CD14-positive monocyte (primary cell): ENCODE measurements around the gene GCNA. TPM values are rescaled to one million over a fixed set of nuclear protein-coding genes. Genes with fewer than 3 reads are reported as not detected.

Experiments used
- DNase-seq, 3 donors: peaks; one replicate each; pipeline ENCODE4 v3.0.0-alpha.2; 2011 to 2022
- H2AFZ ChIP-seq: 2 replicates; pipeline ENCODE4 v1.6.0; 2012; ENCODE audit warnings: mild to moderate bottlenecking, low read depth, low read length, inconsistent platforms; ENCODE audit not compliant: insufficient read depth, poor library complexity, severe bottlenecking
- H3K27ac ChIP-seq, 2 donors: 1 replicate in 1 of 2; 2 replicates in 1 of 2; pipeline ENCODE4 v1.5.1; 2012 to 2013; ENCODE audit warnings: low read length in 2 of 2, control low read depth in 1 of 2, inconsistent platforms in 1 of 2, low read depth in 1 of 2, mild to moderate bottlenecking in 1 of 2
- H3K27me3 ChIP-seq, 2 donors: one replicate each; pipeline versions ENCODE4 v1.6.0 to v1.6.1; 2011 to 2013; ENCODE audit warnings: low read length in 2 of 2; ENCODE audit not compliant: control insufficient read depth in 2 of 2, insufficient read depth in 2 of 2
- H3K36me3 ChIP-seq, 2 donors: replicated peaks in 1 of 2; 1 replicate in 1 of 2; 2 replicates in 1 of 2; pipeline versions ENCODE4 v1.5.1 to v1.6.1; 2012 to 2013; ENCODE audit warnings: low read length in 2 of 2, control low read depth in 1 of 2, inconsistent platforms in 1 of 2, mild to moderate bottlenecking in 1 of 2; ENCODE audit not compliant: insufficient read depth in 2 of 2, control insufficient read depth in 1 of 2
- H3K4me1 ChIP-seq, 2 donors: 1 replicate in 1 of 2; 2 replicates in 1 of 2; pipeline versions ENCODE4 v1.5.1 to v1.6.1; 2012 to 2013; ENCODE audit warnings: low read length in 2 of 2, control low read depth in 1 of 2, inconsistent platforms in 1 of 2, mild to moderate bottlenecking in 1 of 2, moderate library complexity in 1 of 2; ENCODE audit not compliant: insufficient read depth in 2 of 2, control insufficient read depth in 1 of 2
- H3K4me2 ChIP-seq: replicated peaks from 2 replicates; pipeline ENCODE3; 2012; ENCODE audit warnings: low read length, moderate library complexity, mild to moderate bottlenecking; ENCODE audit not compliant: poor library complexity, severe bottlenecking; ENCODE audit errors: extremely low read depth
- H3K4me3 ChIP-seq, 3 experiments: fragments of 200-600 bp in 1 of 3; sonication (generic) in 1 of 3; replicated peaks in 1 of 3; 1 replicate in 2 of 3; 2 replicates in 1 of 3; pipeline ENCODE4 v1.5.1; 2011 to 2013; ENCODE audit warnings: low read length in 3 of 3, mild to moderate bottlenecking in 3 of 3, control low read depth in 2 of 3, low read depth in 2 of 3, inconsistent platforms in 1 of 3, moderate library complexity in 1 of 3
- H3K79me2 ChIP-seq: 2 replicates; pipeline ENCODE4 v1.6.0; 2012; ENCODE audit warnings: mild to moderate bottlenecking, control low read depth, inconsistent platforms, low read length, moderate library complexity; ENCODE audit not compliant: insufficient read depth
- H3K9ac ChIP-seq: 2 replicates; pipeline ENCODE4 v1.6.0; 2017; ENCODE audit warnings: low read length, mild to moderate bottlenecking; ENCODE audit not compliant: insufficient read depth, poor library complexity, severe bottlenecking
- H3K9me3 ChIP-seq, 2 donors: replicated peaks in 1 of 2; 1 replicate in 1 of 2; 2 replicates in 1 of 2; pipeline versions ENCODE4 v1.5.1 to v1.6.1; 2012 to 2013; ENCODE audit warnings: low read length in 2 of 2, control low read depth in 1 of 2; ENCODE audit not compliant: control insufficient read depth in 1 of 2, insufficient read depth in 1 of 2
- H4K20me1 ChIP-seq: 2 replicates; pipeline ENCODE4 v1.6.0; 2012; ENCODE audit warnings: mild to moderate bottlenecking, low read length, control low read depth, moderate library complexity; ENCODE audit not compliant: insufficient read depth
- H3K27ac Mint-ChIP-seq, 7 donors: one replicate each; pipeline ENCODE4 v1.8.0; 2020; ENCODE audit warnings: mild to moderate bottlenecking in 7 of 7, mixed read lengths in 7 of 7, moderate library complexity in 6 of 7, inconsistent platforms in 2 of 7
- H3K27me3 Mint-ChIP-seq, 3 donors: one replicate each; pipeline ENCODE4 v1.8.0; 2021 to 2022; ENCODE audit warnings: low read depth in 3 of 3, mild to moderate bottlenecking in 3 of 3, mixed read lengths in 3 of 3, moderate library complexity in 3 of 3, inconsistent platforms in 1 of 3
- H3K36me3 Mint-ChIP-seq, 2 donors: one replicate each; pipeline ENCODE4 v1.8.0; 2020; ENCODE audit warnings: mixed read lengths in 2 of 2, inconsistent platforms in 1 of 2, mild to moderate bottlenecking in 1 of 2
- H3K4me1 Mint-ChIP-seq: one replicate; pipeline ENCODE4 v1.8.0; 2020; ENCODE audit warnings: mild to moderate bottlenecking, mixed read lengths
- H3K4me3 Mint-ChIP-seq, 2 donors: one replicate each; pipeline ENCODE4 v1.8.0; 2020; ENCODE audit warnings: mild to moderate bottlenecking in 2 of 2, mixed read lengths in 2 of 2, moderate library complexity in 1 of 2
- H3K9me3 Mint-ChIP-seq, 7 donors: one replicate each; pipeline ENCODE4 v1.8.0; 2020 to 2022; ENCODE audit warnings: mixed read lengths in 7 of 7, mild to moderate bottlenecking in 6 of 7, moderate library complexity in 6 of 7, inconsistent platforms in 2 of 7
- WGBS: methylation state at CpG from one replicate; pipeline ENCODE4 v1.1.5; 2013; ENCODE audit warnings: missing lambda C conversion rate; ENCODE audit not compliant: insufficient coverage; 5-methylcytosine and 5-hydroxymethylcytosine counted together
- intact Hi-C, 2 donors: fragments of 100-400 bp; cut with micrococcal nuclease; formaldehyde crosslinking; loops; one replicate each; pipeline versions ENCODE4 v1.15.0 to v1.15.1; 2023
- polyA plus RNA-seq, 3 donors: library from polyadenylated mRNA; depleted of rRNA in 1 of 3; unstranded in 2 of 3; stranded (reverse) in 1 of 3; fragments of 300-500 nt in 2 of 3; fragments of >200 nt in 1 of 3; fragmentation: Illumina TruSeq in 2 of 3; gene quantifications; 1 replicate in 2 of 3; 2 replicates in 1 of 3; pipeline ENCODE4 v1.2.3, GENCODE V29; 2012 to 2021
- TF ChIP-seq, protein P1 (sequence below): fragments of 200-600 bp; IDR thresholded peaks from one replicate; pipeline ENCODE4 v1.8.0; 2022; ENCODE audit warnings: antibody characterized with exemption, mild to moderate bottlenecking

GCNA gene
- polyA plus RNA-seq, 3 donors = 0.26 to 4.7 (median 0.27) TPM

DNA sequence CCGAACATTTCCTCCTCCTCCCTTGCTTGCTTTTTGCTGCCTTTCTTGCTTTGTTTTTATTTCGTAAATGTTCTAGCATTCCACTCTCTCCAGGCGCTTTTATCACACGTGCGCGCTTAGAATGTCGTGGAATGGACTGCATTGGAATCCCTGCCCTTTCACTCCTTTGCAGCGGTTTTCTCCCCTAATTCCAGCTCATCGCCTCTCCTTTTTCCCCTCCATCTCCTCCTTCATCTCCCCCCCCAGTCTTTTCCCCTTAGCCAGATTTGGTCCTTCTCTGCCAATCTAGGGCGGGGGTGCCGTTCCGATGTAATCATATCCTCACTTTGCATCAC, 44.8 kb upstream of the GCNA start:
- Histone ChIP-seq H3K27ac (peak overlapping the region; percentile 89 to 98), H3K27me3 (no peaks in the 10 kb centered on the region), H3K4me2 (peak overlapping the region; percentile 79), H3K9me3 (peaks cover 0 to 5% of the 10 kb centered on the region in 2 donors), H3K4me1 (peaks cover 24 to 36% of the 10 kb centered on the region in 2 donors), H3K79me2 (peaks cover 56% of the 10 kb centered on the region), H2AFZ (peak overlapping the region; percentile 60), H4K20me1 (peaks cover 37% of the 10 kb centered on the region), H3K9ac (peak overlapping the region; percentile 82), H3K4me3 (peak overlapping the region; percentile 79 to 95 (median 94)), H3K36me3 (peaks cover 2 to 5% of the 10 kb centered on the region in 2 donors)
- peak overlapping the region; percentile 93 to 97 (median 93) for H3K27ac Mint-ChIP-seq
- peaks cover 0 to 10% (median 0%) of the 10 kb centered on the region in 3 donors for H3K27me3 Mint-ChIP-seq
- WGBS = 0% methylated on average over 5 of the region's 12 CpGs
- peaks cover 27% of the 10 kb centered on the region for H3K4me1 Mint-ChIP-seq
- TF ChIP-seq, protein P1, sequence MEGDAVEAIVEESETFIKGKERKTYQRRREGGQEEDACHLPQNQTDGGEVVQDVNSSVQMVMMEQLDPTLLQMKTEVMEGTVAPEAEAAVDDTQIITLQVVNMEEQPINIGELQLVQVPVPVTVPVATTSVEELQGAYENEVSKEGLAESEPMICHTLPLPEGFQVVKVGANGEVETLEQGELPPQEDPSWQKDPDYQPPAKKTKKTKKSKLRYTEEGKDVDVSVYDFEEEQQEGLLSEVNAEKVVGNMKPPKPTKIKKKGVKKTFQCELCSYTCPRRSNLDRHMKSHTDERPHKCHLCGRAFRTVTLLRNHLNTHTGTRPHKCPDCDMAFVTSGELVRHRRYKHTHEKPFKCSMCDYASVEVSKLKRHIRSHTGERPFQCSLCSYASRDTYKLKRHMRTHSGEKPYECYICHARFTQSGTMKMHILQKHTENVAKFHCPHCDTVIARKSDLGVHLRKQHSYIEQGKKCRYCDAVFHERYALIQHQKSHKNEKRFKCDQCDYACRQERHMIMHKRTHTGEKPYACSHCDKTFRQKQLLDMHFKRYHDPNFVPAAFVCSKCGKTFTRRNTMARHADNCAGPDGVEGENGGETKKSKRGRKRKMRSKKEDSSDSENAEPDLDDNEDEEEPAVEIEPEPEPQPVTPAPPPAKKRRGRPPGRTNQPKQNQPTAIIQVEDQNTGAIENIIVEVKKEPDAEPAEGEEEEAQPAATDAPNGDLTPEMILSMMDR = no peak
- intact Hi-C loops = no loop called here
- H3K9me3 Mint-ChIP-seq = peaks cover 0 to 33% (median 17%) of the 10 kb centered on the region in 7 donors
- peak overlapping the region; percentile 96 for H3K4me3 Mint-ChIP-seq
- DNase-seq = no peak
- peaks cover 6 to 9% of the 10 kb centered on the region in 2 donors for H3K36me3 Mint-ChIP-seq

- DNase-seq = peak in 2 of 3 donors; percentile 15 to 71
- Mint-ChIP-seq H3K36me3 (peaks cover 7 to 9% of the 10 kb centered on the region in 2 donors), H3K27ac (peak overlapping the region; percentile 93 to 97 (median 93)), H3K27me3 (peaks cover 0 to 10% (median 0%) of the 10 kb centered on the region in 3 donors), H3K4me1 (peaks cover 30% of the 10 kb centered on the region), H3K9me3 (peaks cover 0 to 29% (median 11%) of the 10 kb centered on the region in 7 donors), H3K4me3 (peak overlapping the region; percentile 96)
- 0% methylated on average over 6 of the region's 31 CpGs for WGBS
- no peaks in the 10 kb centered on the region for H3K27me3 ChIP-seq
- H3K4me3 ChIP-seq = peak overlapping the region; percentile 79 to 95 (median 94)
- TF ChIP-seq, protein P1 = no peak
- peaks cover 4 to 5% of the 10 kb centered on the region in 2 donors for H3K36me3 ChIP-seq
- peak overlapping the region; percentile 79 for H3K4me2 ChIP-seq
- H3K4me1 ChIP-seq = peaks cover 30 to 41% of the 10 kb centered on the region in 2 donors
- peak overlapping the region; percentile 15 for H2AFZ ChIP-seq
- H3K9me3 ChIP-seq = peaks cover 0 to 5% of the 10 kb centered on the region in 2 donors
- peaks cover 61% of the 10 kb centered on the region for H3K79me2 ChIP-seq
- intact Hi-C loops = no loop called here
- peak overlapping the region; percentile 82 for H3K9ac ChIP-seq
- H4K20me1 ChIP-seq = peaks cover 42% of the 10 kb centered on the region
- peak overlapping the region; percentile 89 to 98 for H3K27ac ChIP-seq
These were observed 44.2 kb upstream of the GCNA start for GRCh38 chrX:71533851-71534561.
